Endothelial cell (in vitro differentiated cells): ENCODE data around the gene UXS1. TPM values are rescaled to one million over a fixed set of nuclear protein-coding genes. Genes with fewer than 3 reads are reported as not detected.

Experiments
- DNase-seq: peaks from one replicate; pipeline ENCODE4 v3.0.0; 2021; ENCODE audit warnings: low spot score
- H3K27ac Mint-ChIP-seq: one replicate; pipeline ENCODE4 v1.8.0; 2021; ENCODE audit warnings: mixed read lengths, inconsistent platforms; ENCODE audit not compliant: unreplicated experiment
- H3K27me3 Mint-ChIP-seq: one replicate; pipeline ENCODE4 v1.8.0; 2021; ENCODE audit warnings: mild to moderate bottlenecking, moderate library complexity, mixed read lengths, inconsistent platforms; ENCODE audit not compliant: unreplicated experiment
- H3K36me3 Mint-ChIP-seq: one replicate; pipeline ENCODE4 v1.8.0; 2021; ENCODE audit warnings: mild to moderate bottlenecking, low read depth, mixed read lengths, inconsistent platforms; ENCODE audit not compliant: unreplicated experiment
- H3K4me1 Mint-ChIP-seq: one replicate; pipeline ENCODE4 v1.8.0; 2021; ENCODE audit warnings: mild to moderate bottlenecking, mixed read lengths, inconsistent platforms; ENCODE audit not compliant: unreplicated experiment
- H3K4me3 Mint-ChIP-seq: one replicate; pipeline ENCODE4 v1.8.0; 2021; ENCODE audit warnings: mild to moderate bottlenecking, mixed read lengths, inconsistent platforms; ENCODE audit not compliant: unreplicated experiment
- H3K9me3 Mint-ChIP-seq: one replicate; pipeline ENCODE4 v1.8.0; 2021; ENCODE audit warnings: mixed read lengths, inconsistent platforms; ENCODE audit not compliant: unreplicated experiment
- total RNA-seq: library from RNA; stranded (reverse); fragmentation: NEBNext Ultra II Directional; extraction: Animal tissue kit (Norgen Biotek cat#: 25700); gene quantifications from one replicate; pipeline ENCODE4 v1.2.1, GENCODE V29; 2021; ENCODE audit not compliant: unreplicated experiment
- TF ChIP-seq, protein P1 (sequence below): fragments of 200-600 bp; sonication (generic); IDR thresholded peaks from one replicate; pipeline ENCODE4 v1.5.0; 2021; ENCODE audit warnings: antibody characterized with exemption; ENCODE audit not compliant: unreplicated experiment

UXS1 gene
- total RNA-seq, 1 donor from 2014 or later, result 60.4 TPM

DNA sequence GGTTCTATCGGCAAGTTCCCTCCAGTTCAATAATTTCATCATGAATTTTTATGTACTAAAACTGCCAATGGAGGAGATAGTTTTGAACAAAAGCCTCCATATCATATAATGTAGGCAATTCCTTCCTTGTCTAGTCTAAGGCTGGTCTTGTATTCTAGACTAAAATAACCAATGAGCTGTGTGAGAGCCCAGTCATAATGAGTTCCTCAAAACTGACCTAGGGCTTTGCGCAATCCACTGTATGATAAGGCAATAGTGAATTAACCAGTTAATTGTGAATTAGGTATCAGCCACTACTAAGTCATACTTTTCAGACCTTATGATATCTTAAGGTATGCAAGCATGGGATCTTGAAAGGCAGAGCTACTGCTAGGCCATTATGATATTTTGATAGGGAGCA is 7.6 kb upstream of the UXS1 start:
- TF ChIP-seq, protein P1, sequence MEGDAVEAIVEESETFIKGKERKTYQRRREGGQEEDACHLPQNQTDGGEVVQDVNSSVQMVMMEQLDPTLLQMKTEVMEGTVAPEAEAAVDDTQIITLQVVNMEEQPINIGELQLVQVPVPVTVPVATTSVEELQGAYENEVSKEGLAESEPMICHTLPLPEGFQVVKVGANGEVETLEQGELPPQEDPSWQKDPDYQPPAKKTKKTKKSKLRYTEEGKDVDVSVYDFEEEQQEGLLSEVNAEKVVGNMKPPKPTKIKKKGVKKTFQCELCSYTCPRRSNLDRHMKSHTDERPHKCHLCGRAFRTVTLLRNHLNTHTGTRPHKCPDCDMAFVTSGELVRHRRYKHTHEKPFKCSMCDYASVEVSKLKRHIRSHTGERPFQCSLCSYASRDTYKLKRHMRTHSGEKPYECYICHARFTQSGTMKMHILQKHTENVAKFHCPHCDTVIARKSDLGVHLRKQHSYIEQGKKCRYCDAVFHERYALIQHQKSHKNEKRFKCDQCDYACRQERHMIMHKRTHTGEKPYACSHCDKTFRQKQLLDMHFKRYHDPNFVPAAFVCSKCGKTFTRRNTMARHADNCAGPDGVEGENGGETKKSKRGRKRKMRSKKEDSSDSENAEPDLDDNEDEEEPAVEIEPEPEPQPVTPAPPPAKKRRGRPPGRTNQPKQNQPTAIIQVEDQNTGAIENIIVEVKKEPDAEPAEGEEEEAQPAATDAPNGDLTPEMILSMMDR, result no peak
- Mint-ChIP-seq H3K4me1 (peaks cover 7% of the 10 kb centered on the region), H3K27me3 (no peaks in the 10 kb centered on the region), H3K36me3 (no peaks in the 10 kb centered on the region), H3K27ac (no peak overlapping the region), H3K9me3 (no peaks in the 10 kb centered on the region), H3K4me3 (no peak overlapping the region)
- DNase-seq, result no peak

DNA sequence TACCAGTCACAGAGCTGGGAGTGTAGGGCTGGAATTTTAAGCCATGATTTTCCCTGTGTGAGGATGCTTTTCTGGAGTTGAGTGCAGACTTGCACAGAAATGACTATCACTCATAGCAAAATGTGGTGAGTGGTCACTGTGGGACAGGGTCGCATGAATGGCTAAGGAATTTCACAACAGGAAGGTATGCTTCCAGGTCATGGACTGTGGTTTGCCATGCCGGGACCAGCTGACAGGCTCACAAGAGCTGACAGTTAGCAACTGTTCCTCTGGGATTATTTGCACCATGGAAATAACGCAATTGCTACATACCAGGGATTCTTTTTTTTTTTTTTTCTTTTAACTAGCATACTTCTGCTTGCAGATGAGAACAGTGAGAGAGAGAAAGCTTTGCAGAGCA is 3.8 kb upstream of the UXS1 start:
- no peaks in the 10 kb centered on the region for H3K9me3 Mint-ChIP-seq
- no peak overlapping the region for H3K4me3 Mint-ChIP-seq
- TF ChIP-seq, protein P1, result no peak
- peak overlapping the region; percentile 64 for H3K27ac Mint-ChIP-seq
- H3K27me3 Mint-ChIP-seq, result peaks cover 3% of the 10 kb centered on the region
- H3K4me1 Mint-ChIP-seq, result peaks cover 10% of the 10 kb centered on the region
- H3K36me3 Mint-ChIP-seq, result no peaks in the 10 kb centered on the region
- DNase-seq, result no peak

DNA sequence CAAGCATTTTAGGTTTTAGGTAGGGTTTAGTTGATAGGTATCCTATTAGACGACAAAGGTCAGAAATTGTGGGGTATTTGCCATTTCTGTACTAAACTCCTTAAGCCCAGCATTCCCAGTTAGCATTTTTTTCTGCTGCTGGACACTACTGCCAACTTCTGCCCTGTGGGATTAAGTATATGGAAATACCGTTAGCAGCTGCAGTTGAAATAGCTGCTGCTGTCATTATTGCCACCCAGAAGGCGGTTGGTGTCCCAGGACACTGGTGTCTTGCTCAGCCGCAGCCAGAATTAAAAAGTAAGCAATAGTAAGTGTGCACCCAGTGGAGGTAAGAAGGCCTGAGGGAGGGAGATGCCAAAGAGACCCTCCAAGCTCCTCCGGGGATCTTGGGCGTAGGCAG is 1.9 kb upstream of the UXS1 start:
- no peaks in the 10 kb centered on the region for H3K36me3 Mint-ChIP-seq

GRCh38 chr2:106195456-106195855 is 1.4 kb upstream of the UXS1 start:
- Mint-ChIP-seq H3K36me3 (no peaks in the 10 kb centered on the region), H3K9me3 (no peaks in the 10 kb centered on the region), H3K27ac (no peak overlapping the region), H3K4me3 (peak overlapping the region; percentile 84), H3K4me1 (peaks cover 21% of the 10 kb centered on the region), H3K27me3 (peaks cover 6% of the 10 kb centered on the region)
- TF ChIP-seq, protein P1, result no peak
- DNase-seq, result no peak

More for the DNA sequence above, 1.9 kb upstream of the UXS1 start:
- H3K9me3 Mint-ChIP-seq, result no peaks in the 10 kb centered on the region
- peaks cover 4% of the 10 kb centered on the region for H3K27me3 Mint-ChIP-seq
- H3K4me1 Mint-ChIP-seq, result peaks cover 21% of the 10 kb centered on the region
- TF ChIP-seq, protein P1, result no peak
- no peak for DNase-seq
- no peak overlapping the region for H3K4me3 Mint-ChIP-seq
- H3K27ac Mint-ChIP-seq, result no peak overlapping the region

GRCh38 chr2:106193690-106193976 is 468 bp downstream of the UXS1 start:
- Mint-ChIP-seq H3K4me3 (peak overlapping the region; percentile 80), H3K9me3 (no peaks in the 10 kb centered on the region), H3K36me3 (no peaks in the 10 kb centered on the region), H3K27me3 (peaks cover 6% of the 10 kb centered on the region), H3K4me1 (peaks cover 37% of the 10 kb centered on the region), H3K27ac (no peak overlapping the region)
- TF ChIP-seq, protein P1, result peak; percentile 17
- no peak for DNase-seq
